Measurements from ENCODE around the gene IGF2R. TPM values are rescaled to one million over a fixed set of nuclear protein-coding genes. Genes with fewer than 3 reads are reported as not detected.
"Not testable (repeated sequence)": the region's sequence is repeated elsewhere in the genome, so short reads cannot be mapped to it uniquely, and the experiment has no call there.

Gene IGF2R
- total RNA-seq, 1 experiment from 2014 or later: 31.5 TPM

GRCh38 chr6:160133441-160134336, 164.8 kb downstream of the IGF2R start:
- Histone ChIP-seq H3K4me1 (ENCODE audit: insufficient read depth, low read length) (peaks cover 4% of the 10 kb centered on the region), H3K4me3 (ENCODE audit: low read length) (no peak overlapping the region), H2AFZ (ENCODE audit: low read length) (no peak overlapping the region), H3K9ac (ENCODE audit: low read length) (no peak overlapping the region), H3K36me3 (ENCODE audit: low read depth, low read length) (no peaks in the 10 kb centered on the region), H3K4me2 (ENCODE audit: low read length) (no peak overlapping the region), H3K27me3 (ENCODE audit: low read length) (no peaks in the 10 kb centered on the region), H3K9me2 (replicated peaks; ENCODE audit: low read length) (no peaks in the 10 kb centered on the region), H3K9me3 (ENCODE audit: low read length) (no peaks in the 10 kb centered on the region), H3K27ac (ENCODE audit: low read length) (no peak overlapping the region), H3K79me2 (ENCODE audit: low read length) (no peaks in the 10 kb centered on the region), H4K20me1 (ENCODE audit: low read length) (no peaks in the 10 kb centered on the region), H3F3A (ENCODE audit: low read length, unreplicated experiment) (no peaks in the 10 kb centered on the region)
- intact Hi-C loops (cut with micrococcal nuclease): no loop called here
- ChIA-PET POLR2A (ENCODE audit: unreplicated experiment) (no interaction called here), CTCF (no interaction called here)
- no TSS peak for BruUV-seq (replicated peaks)
- TF ChIP-seq EZH2phosphoT487 (IDR thresholded peaks at IDR 0.05; ENCODE audit: borderline replicate concordance, low read length): no peak
- no peak for TF ChIP-seq EZH2 (IDR thresholded peaks at IDR 0.05; ENCODE audit: low read length, unreplicated experiment)
- TF ChIP-seq CTCF (conservative IDR thresholded peaks at IDR 0.05; ENCODE audit: low read depth, low read length): no peak
- no peak for ATAC-seq
- DNase-seq: no peak

GRCh38 chr6:160134337-160134751, 165.5 kb downstream of the IGF2R start:
- CTCF ChIA-PET; H3K4me3 ChIP-seq (ENCODE audit: low read length): not testable (repeated sequence)

GRCh38 chr6:160134779-160135547, 166.1 kb downstream of the IGF2R start:
- CTCF ChIA-PET: no interaction called here
- intact Hi-C loops (cut with micrococcal nuclease): loop anchor here (5.0 kb wide), 2 partner anchors 82 to 102 kb away; no protein-coding TSS in a partner anchor
- H3K27ac ChIP-seq (ENCODE audit: low read length): no peak overlapping the region
- H3K36me3 ChIP-seq (ENCODE audit: low read depth, low read length): no peaks in the 10 kb centered on the region
- POLR2A ChIA-PET (ENCODE audit: unreplicated experiment): no interaction called here
- no peaks in the 10 kb centered on the region for H3F3A ChIP-seq (ENCODE audit: low read length, unreplicated experiment)
- H4K20me1 ChIP-seq (ENCODE audit: low read length): no peaks in the 10 kb centered on the region
- no peak overlapping the region for H3K9ac ChIP-seq (ENCODE audit: low read length)
- peaks cover 16% of the 10 kb centered on the region for H3K4me1 ChIP-seq (ENCODE audit: insufficient read depth, low read length)
- no peak for ATAC-seq
- H3K9me2 ChIP-seq (replicated peaks; ENCODE audit: low read length): no peaks in the 10 kb centered on the region
- H3K4me2 ChIP-seq (ENCODE audit: low read length): no peak overlapping the region
- H3K27me3 ChIP-seq (ENCODE audit: low read length): no peaks in the 10 kb centered on the region
- no peak overlapping the region for H3K4me3 ChIP-seq (ENCODE audit: low read length)
- H2AFZ ChIP-seq (ENCODE audit: low read length): no peak overlapping the region
- no peaks in the 10 kb centered on the region for H3K9me3 ChIP-seq (ENCODE audit: low read length)
- no peak for DNase-seq
- BruUV-seq (replicated peaks): no TSS peak
- no peak for TF ChIP-seq EZH2phosphoT487 (IDR thresholded peaks at IDR 0.05; ENCODE audit: borderline replicate concordance, low read length)
- TF ChIP-seq CTCF (conservative IDR thresholded peaks at IDR 0.05; ENCODE audit: low read depth, low read length): no peak
- TF ChIP-seq EZH2 (IDR thresholded peaks at IDR 0.05; ENCODE audit: low read length, unreplicated experiment): no peak
- no peaks in the 10 kb centered on the region for H3K79me2 ChIP-seq (ENCODE audit: low read length)

More at GRCh38 chr6:160134337-160134751, 165.5 kb downstream of the IGF2R start:
- ATAC-seq; H3K9ac ChIP-seq (ENCODE audit: low read length); H4K20me1 ChIP-seq (ENCODE audit: low read length); intact Hi-C loops (cut with micrococcal nuclease); H3K4me2 ChIP-seq (ENCODE audit: low read length); H3K9me3 ChIP-seq (ENCODE audit: low read length); BruUV-seq (replicated peaks); H3K27me3 ChIP-seq (ENCODE audit: low read length); H3K79me2 ChIP-seq (ENCODE audit: low read length); H3K27ac ChIP-seq (ENCODE audit: low read length); H3K36me3 ChIP-seq (ENCODE audit: low read depth, low read length); H2AFZ ChIP-seq (ENCODE audit: low read length); H3K9me2 ChIP-seq (replicated peaks; ENCODE audit: low read length); POLR2A ChIA-PET (ENCODE audit: unreplicated experiment); DNase-seq; H3F3A ChIP-seq (ENCODE audit: low read length, unreplicated experiment): not testable (repeated sequence)
- H3K4me1 ChIP-seq (ENCODE audit: insufficient read depth, low read length): peaks cover 10% of the 10 kb centered on the region
